PC-3 (cell line): Measurements from ENCODE around the gene SLK. TPM values are rescaled to one million over a fixed set of nuclear protein-coding genes. Genes with fewer than 3 reads are reported as not detected.

Experiments used
- ATAC-seq: fragments of 200-7000 bp; cut with Tn5 transposase; 2 replicates; pipeline ENCODE4 v1.9.1; 2020; ENCODE audit warnings: mild to moderate bottlenecking, moderate library complexity
- BruUV-seq: library from RNA; stranded (reverse); fragments of 400-500 nt; replicated peaks from 2 replicates; lab custom pipeline; 2021; lab: Mats Ljungman, UMichigan
- CTCF ChIA-PET: fragments of 300-600 bp; sonication (Branson Sonifier 250); formaldehyde crosslinking; loops from one replicate; lab custom pipeline; 2022; ENCODE audit warnings: antibody characterized with exemption; lab: Charles Lee
- POLR2A ChIA-PET: fragments of 300-600 bp; sonication (Branson Sonifier 250); formaldehyde crosslinking; loops from one replicate; lab custom pipeline; 2022; ENCODE audit warnings: antibody characterized with exemption; ENCODE audit not compliant: unreplicated experiment; lab: Charles Lee
- DNase-seq: peaks from one replicate; pipeline ENCODE4 v3.0.0-alpha.2; 2015
- H2AFZ ChIP-seq: fragments of 300-600 bp; sonication (generic); 2 replicates; pipeline ENCODE4 v1.6.0; 2016; ENCODE audit warnings: antibody characterized with exemption, low read length
- H3F3A ChIP-seq: fragments of 300-600 bp; sonication (generic); one replicate; pipeline ENCODE4 v1.6.0; 2017; ENCODE audit warnings: antibody characterized with exemption, low read length, control low read depth, mild to moderate bottlenecking; ENCODE audit not compliant: unreplicated experiment
- H3K27ac ChIP-seq: fragments of 300-600 bp; sonication (generic); 2 replicates; pipeline ENCODE4 v1.5.1; 2016; ENCODE audit warnings: mild to moderate bottlenecking, low read length
- H3K27me3 ChIP-seq: fragments of 300-600 bp; sonication (generic); 2 replicates; pipeline ENCODE4 v1.6.1; 2016; ENCODE audit warnings: low read length, mixed read lengths
- H3K36me3 ChIP-seq: fragments of 300-600 bp; sonication (generic); 2 replicates; pipeline ENCODE4 v1.6.1; 2016; ENCODE audit warnings: low read depth, mixed run types, low read length, mixed read lengths
- H3K4me1 ChIP-seq: fragments of 300-600 bp; sonication (generic); 2 replicates; pipeline ENCODE4 v1.5.1; 2016; ENCODE audit warnings: low read length; ENCODE audit not compliant: insufficient read depth
- H3K4me2 ChIP-seq: fragments of 300-600 bp; sonication (generic); 2 replicates; pipeline ENCODE4 v1.6.0; 2016; ENCODE audit warnings: low read length
- H3K4me3 ChIP-seq: fragments of 300-600 bp; sonication (generic); 2 replicates; pipeline ENCODE4 v1.5.1; 2016; ENCODE audit warnings: mild to moderate bottlenecking, low read length, mixed read lengths
- H3K79me2 ChIP-seq: fragments of 300-600 bp; sonication (generic); 2 replicates; pipeline ENCODE4 v1.6.1; 2017; ENCODE audit warnings: low read length, mixed read lengths
- H3K9ac ChIP-seq: fragments of 300-600 bp; sonication (generic); 2 replicates; pipeline ENCODE4 v1.6.0; 2016; ENCODE audit warnings: mild to moderate bottlenecking, low read length
- H3K9me2 ChIP-seq: fragments of 300-600 bp; sonication (generic); replicated peaks from 2 replicates; pipeline ENCODE4 v1.6.1; 2016; ENCODE audit warnings: mixed run types, low read length, mixed read lengths
- H3K9me3 ChIP-seq: fragments of 300-600 bp; sonication (generic); 2 replicates; pipeline ENCODE4 v1.6.1; 2016; ENCODE audit warnings: low read length, mixed read lengths
- H4K20me1 ChIP-seq: fragments of 300-600 bp; sonication (generic); 2 replicates; pipeline ENCODE4 v1.6.1; 2016; ENCODE audit warnings: low read length, mixed read lengths
- CTCF ChIP-seq: fragments of 300-600 bp; sonication (generic); conservative IDR thresholded peaks from 2 replicates; pipeline ENCODE4 v1.5.1; 2017; ENCODE audit warnings: antibody characterized with exemption, low read depth, mild to moderate bottlenecking, low read length
- EZH2 ChIP-seq: fragments of 300-600 bp; sonication (generic); IDR thresholded peaks from one replicate; pipeline ENCODE4 v1.6.1; 2017; ENCODE audit warnings: antibody characterized with exemption, mild to moderate bottlenecking, low read length; ENCODE audit not compliant: unreplicated experiment
- EZH2phosphoT487 ChIP-seq: fragments of 300-600 bp; sonication (generic); IDR thresholded peaks from 2 replicates; pipeline ENCODE4 v1.6.1; 2018; ENCODE audit warnings: mild to moderate bottlenecking, antibody characterized with exemption, low read length, borderline replicate concordance
- intact Hi-C: fragments of 100-400 bp; cut with micrococcal nuclease; formaldehyde crosslinking; loops from 2 replicates; pipeline ENCODE4 v1.9.0; 2023
- total RNA-seq: library from RNA; depleted of rRNA; stranded (reverse); fragments of >200 nt; gene quantifications from 2 replicates; pipeline ENCODE4 v1.2.3, GENCODE V29; 2014

SLK gene
- total RNA-seq, 1 experiment from 2014 or later = 20.2 TPM

GRCh38 chr10:104057717-104058116, 90.8 kb downstream of the SLK start:
- H3K36me3 ChIP-seq = no peaks in the 10 kb centered on the region
- POLR2A ChIA-PET = no interaction called here
- no TSS peak for BruUV-seq
- intact Hi-C loops = no loop called here
- no peaks in the 10 kb centered on the region for H3K9me2 ChIP-seq
- H3F3A ChIP-seq = no peaks in the 10 kb centered on the region
- TF ChIP-seq EZH2 = no peak
- TF ChIP-seq CTCF = no peak
- TF ChIP-seq EZH2phosphoT487 = no peak
- ATAC-seq (no peak), DNase-seq (no peak)
- H3K9ac ChIP-seq = no peak overlapping the region
- H3K27ac ChIP-seq = no peak overlapping the region
- no peak overlapping the region for H2AFZ ChIP-seq
- H3K4me3 ChIP-seq = no peak overlapping the region
- no peaks in the 10 kb centered on the region for H3K9me3 ChIP-seq
- no peak overlapping the region for H3K4me2 ChIP-seq
- no peaks in the 10 kb centered on the region for H3K79me2 ChIP-seq
- H3K4me1 ChIP-seq = peaks cover 15% of the 10 kb centered on the region
- no peaks in the 10 kb centered on the region for H4K20me1 ChIP-seq
- H3K27me3 ChIP-seq = no peaks in the 10 kb centered on the region
- CTCF ChIA-PET = no interaction called here

GRCh38 chr10:104059364-104059763, 92.4 kb downstream of the SLK start:
- H3K9me2 ChIP-seq = no peaks in the 10 kb centered on the region
- CTCF ChIA-PET = no interaction called here
- intact Hi-C loops = no loop called here
- TF ChIP-seq EZH2phosphoT487 (no peak), CTCF (no peak)
- no peaks in the 10 kb centered on the region for H3F3A ChIP-seq
- H3K36me3 ChIP-seq = no peaks in the 10 kb centered on the region
- no peak overlapping the region for H3K4me2 ChIP-seq
- BruUV-seq = no TSS peak
- no peaks in the 10 kb centered on the region for H3K9me3 ChIP-seq
- H3K4me3 ChIP-seq = no peak overlapping the region
- no peak overlapping the region for H2AFZ ChIP-seq
- ATAC-seq (no peak), DNase-seq (no peak)
- H3K4me1 ChIP-seq = peaks cover 10% of the 10 kb centered on the region
- POLR2A ChIA-PET = no interaction called here
- H3K27me3 ChIP-seq = no peaks in the 10 kb centered on the region
- no peak overlapping the region for H3K27ac ChIP-seq
- no peak overlapping the region for H3K9ac ChIP-seq
- no peaks in the 10 kb centered on the region for H4K20me1 ChIP-seq
- no peaks in the 10 kb centered on the region for H3K79me2 ChIP-seq

GRCh38 chr10:104061196-104061595, 94.3 kb downstream of the SLK start:
- no peak for TF ChIP-seq EZH2
- TF ChIP-seq CTCF = no peak
- no peak for TF ChIP-seq EZH2phosphoT487
- no peak overlapping the region for H3K9ac ChIP-seq
- no peaks in the 10 kb centered on the region for H3K79me2 ChIP-seq
- H3K9me3 ChIP-seq = no peaks in the 10 kb centered on the region
- intact Hi-C loops = no loop called here
- H3K4me3 ChIP-seq = no peak overlapping the region
- no peaks in the 10 kb centered on the region for H3K27me3 ChIP-seq
- H3K9me2 ChIP-seq = no peaks in the 10 kb centered on the region
- H4K20me1 ChIP-seq = no peaks in the 10 kb centered on the region
- H3F3A ChIP-seq = no peaks in the 10 kb centered on the region
- H3K4me2 ChIP-seq = no peak overlapping the region
- H3K36me3 ChIP-seq = no peaks in the 10 kb centered on the region
- no peaks in the 10 kb centered on the region for H3K4me1 ChIP-seq
- no TSS peak for BruUV-seq
- ChIA-PET POLR2A (no interaction called here), CTCF (no interaction called here)
- ATAC-seq (no peak), DNase-seq (no peak)
- H2AFZ ChIP-seq = no peak overlapping the region
- H3K27ac ChIP-seq = no peak overlapping the region
